Activated T-helper 17 cell treated with anti-CD3 and anti-CD28 coated beads, Interleukin-2, amount 50 U/mL, for 72 hours (primary cell): ENCODE data around the gene RGS7. TPM values are rescaled to one million over a fixed set of nuclear protein-coding genes. Genes with fewer than 3 reads are reported as not detected.
"Not testable (repeated sequence)": the region's sequence is repeated elsewhere in the genome, so short reads cannot be mapped to it uniquely, and the experiment has no call there.

Experiments used
- ATAC-seq: fragments of 150-1000 bp; cut with Tn5 transposase; replicated peaks from 2 replicates; pipeline ENCODE4 v1.10.0; 2021; ENCODE audit warnings: mild to moderate bottlenecking, moderate library complexity
- H3K27ac Mint-ChIP-seq: one replicate; pipeline ENCODE4 v1.8.0; 2022; ENCODE audit warnings: mixed read lengths
- H3K27me3 Mint-ChIP-seq: one replicate; pipeline ENCODE4 v1.8.0; 2022; ENCODE audit warnings: mixed read lengths
- H3K36me3 Mint-ChIP-seq: one replicate; pipeline ENCODE4 v1.8.0; 2022; ENCODE audit warnings: low read depth, mild to moderate bottlenecking, mixed read lengths
- H3K4me1 Mint-ChIP-seq: one replicate; pipeline ENCODE4 v1.8.0; 2022; ENCODE audit warnings: mixed read lengths
- H3K4me3 Mint-ChIP-seq: one replicate; pipeline ENCODE4 v1.8.0; 2022; ENCODE audit warnings: mild to moderate bottlenecking, mixed read lengths
- H3K9me3 Mint-ChIP-seq: one replicate; pipeline ENCODE4 v1.8.0; 2022; ENCODE audit warnings: mixed read lengths
- total RNA-seq, 2 donors: library from RNA; stranded (reverse); gene quantifications; one replicate each; pipeline ENCODE4 v1.2.3, GENCODE V29; 2022

RGS7 gene
- total RNA-seq, 2 donors from 2014 or later = not detected

DNA sequence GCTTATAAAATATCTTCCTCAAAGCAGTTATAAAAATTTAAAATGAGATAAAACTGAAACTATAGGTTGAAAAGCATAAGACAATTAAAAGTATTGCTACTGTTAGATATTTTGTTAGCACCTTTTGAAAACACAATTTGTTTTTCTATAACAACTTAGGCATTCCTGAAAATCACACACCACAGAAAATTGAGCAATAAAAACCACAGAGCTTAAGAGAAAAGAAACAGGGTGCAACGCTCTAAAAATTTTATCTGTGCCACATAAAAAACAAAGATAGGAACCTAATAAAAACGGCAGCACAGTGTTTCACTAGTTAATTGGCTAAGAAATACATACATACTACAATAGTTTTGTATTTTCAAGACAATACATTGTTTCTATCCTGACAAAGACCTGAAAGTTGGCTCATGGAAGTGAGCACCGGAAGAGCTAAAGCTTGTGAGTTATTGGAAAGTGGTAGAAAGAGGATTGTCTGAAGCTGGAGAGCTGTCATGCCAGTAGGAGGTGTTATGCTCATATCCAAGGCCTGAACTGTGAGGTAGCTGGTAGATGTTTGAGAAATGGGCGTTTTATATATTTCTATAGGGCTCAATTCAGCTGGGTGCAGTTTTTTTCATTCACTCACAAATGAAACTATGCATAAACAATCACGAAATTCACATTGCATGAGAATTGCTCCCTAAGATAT, 45.8 kb downstream of the RGS7 start:
- no peak for ATAC-seq
- H3K4me1 Mint-ChIP-seq = no peaks in the 10 kb centered on the region
- H3K9me3 Mint-ChIP-seq = peaks cover 5% of the 10 kb centered on the region
- no peak overlapping the region for H3K27ac Mint-ChIP-seq
- H3K27me3 Mint-ChIP-seq = no peaks in the 10 kb centered on the region
- no peaks in the 10 kb centered on the region for H3K36me3 Mint-ChIP-seq
- no peak overlapping the region for H3K4me3 Mint-ChIP-seq

DNA sequence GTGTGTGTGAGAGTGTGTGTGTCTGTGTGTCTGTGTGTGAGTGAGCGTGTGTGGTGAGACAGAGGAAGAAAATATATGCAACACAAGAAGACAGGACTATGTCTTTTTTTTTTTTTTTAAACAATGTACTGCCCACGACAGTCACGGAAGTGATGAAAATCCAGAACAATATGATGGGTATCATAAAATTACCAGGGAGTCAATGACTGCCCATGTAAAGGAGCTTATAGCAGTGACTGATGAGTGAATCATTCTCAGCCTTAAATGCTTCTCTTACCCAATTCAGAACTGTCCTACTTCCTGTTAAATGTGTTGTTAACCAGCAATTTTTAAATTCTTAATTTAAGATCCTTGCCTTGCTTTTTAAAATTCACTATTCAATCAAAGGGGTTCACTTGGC, 46.6 kb downstream of the RGS7 start:
- no peak overlapping the region for H3K4me3 Mint-ChIP-seq
- ATAC-seq = no peak
- H3K4me1 Mint-ChIP-seq = no peaks in the 10 kb centered on the region
- no peaks in the 10 kb centered on the region for H3K27me3 Mint-ChIP-seq
- peaks cover 5% of the 10 kb centered on the region for H3K9me3 Mint-ChIP-seq
- no peak overlapping the region for H3K27ac Mint-ChIP-seq
- H3K36me3 Mint-ChIP-seq = no peaks in the 10 kb centered on the region

DNA sequence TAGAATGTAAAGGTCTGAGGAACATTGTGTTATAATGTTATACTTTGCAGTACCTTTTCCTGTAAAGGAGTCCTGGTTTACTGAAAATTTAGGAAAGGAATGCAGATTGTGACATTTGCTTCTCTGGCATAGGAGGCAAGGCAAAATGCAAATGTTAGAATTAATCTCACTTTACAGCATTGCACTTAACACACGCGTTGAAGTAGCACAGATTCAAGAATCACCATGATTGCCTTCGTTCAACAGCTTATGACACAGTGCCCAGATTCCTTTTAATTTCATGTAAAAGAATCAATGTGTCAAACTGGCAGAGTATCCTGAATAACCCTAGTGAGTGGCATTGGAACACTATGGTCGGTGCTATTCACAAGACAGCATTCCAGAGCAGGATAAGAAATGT, 47.4 kb downstream of the RGS7 start:
- ATAC-seq = no peak
- no peak overlapping the region for H3K4me3 Mint-ChIP-seq
- no peak overlapping the region for H3K27ac Mint-ChIP-seq
- H3K4me1 Mint-ChIP-seq = no peaks in the 10 kb centered on the region
- peaks cover 5% of the 10 kb centered on the region for H3K9me3 Mint-ChIP-seq
- no peaks in the 10 kb centered on the region for H3K36me3 Mint-ChIP-seq
- H3K27me3 Mint-ChIP-seq = no peaks in the 10 kb centered on the region

DNA sequence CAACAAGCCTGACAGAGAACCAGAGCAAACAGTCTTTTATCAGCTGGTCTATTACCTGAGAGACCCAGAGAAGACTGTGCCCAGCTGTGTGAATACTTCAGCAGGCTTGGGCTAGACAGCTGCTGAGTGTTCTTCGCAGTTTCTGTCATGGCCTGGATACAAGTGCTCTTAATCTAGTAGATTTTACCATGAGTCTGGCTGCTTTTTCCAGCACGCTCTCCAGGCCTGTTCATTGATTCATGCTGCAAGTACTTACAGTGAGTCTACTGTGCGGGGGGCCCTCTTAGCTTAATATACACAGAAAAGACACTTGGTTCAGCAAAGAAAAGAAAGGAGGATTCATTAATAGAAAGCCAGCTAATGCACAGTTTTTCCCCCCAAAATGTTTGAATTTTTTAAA, 48.5 kb downstream of the RGS7 start:
- no peaks in the 10 kb centered on the region for H3K27me3 Mint-ChIP-seq
- ATAC-seq = no peak
- no peaks in the 10 kb centered on the region for H3K36me3 Mint-ChIP-seq
- H3K9me3 Mint-ChIP-seq = peaks cover 9% of the 10 kb centered on the region
- no peaks in the 10 kb centered on the region for H3K4me1 Mint-ChIP-seq
- no peak overlapping the region for H3K27ac Mint-ChIP-seq
- no peak overlapping the region for H3K4me3 Mint-ChIP-seq

DNA sequence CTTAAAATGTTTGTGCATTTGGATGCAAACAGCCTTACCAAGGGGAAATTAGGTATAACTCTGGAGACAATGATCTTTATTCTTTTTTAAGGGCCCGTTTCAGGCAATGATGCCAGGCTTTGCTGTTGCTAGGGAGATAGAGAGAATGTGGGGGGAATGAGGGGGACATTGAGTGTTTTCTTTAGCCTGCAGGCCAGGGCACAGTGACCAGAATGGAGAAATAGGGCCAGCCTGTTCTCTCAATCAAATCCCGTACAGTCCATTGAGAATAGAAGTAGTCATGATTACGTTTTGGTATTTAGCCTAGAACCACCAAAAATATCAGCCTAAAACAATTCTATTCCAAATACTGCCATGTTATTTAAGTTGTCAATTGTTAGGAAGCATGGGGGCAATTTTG, 49.0 kb downstream of the RGS7 start:
- H3K36me3 Mint-ChIP-seq = no peaks in the 10 kb centered on the region
- peaks cover 10% of the 10 kb centered on the region for H3K9me3 Mint-ChIP-seq
- H3K4me3 Mint-ChIP-seq = no peak overlapping the region
- H3K27me3 Mint-ChIP-seq = no peaks in the 10 kb centered on the region
- no peak overlapping the region for H3K27ac Mint-ChIP-seq
- no peak for ATAC-seq
- H3K4me1 Mint-ChIP-seq = no peaks in the 10 kb centered on the region

DNA sequence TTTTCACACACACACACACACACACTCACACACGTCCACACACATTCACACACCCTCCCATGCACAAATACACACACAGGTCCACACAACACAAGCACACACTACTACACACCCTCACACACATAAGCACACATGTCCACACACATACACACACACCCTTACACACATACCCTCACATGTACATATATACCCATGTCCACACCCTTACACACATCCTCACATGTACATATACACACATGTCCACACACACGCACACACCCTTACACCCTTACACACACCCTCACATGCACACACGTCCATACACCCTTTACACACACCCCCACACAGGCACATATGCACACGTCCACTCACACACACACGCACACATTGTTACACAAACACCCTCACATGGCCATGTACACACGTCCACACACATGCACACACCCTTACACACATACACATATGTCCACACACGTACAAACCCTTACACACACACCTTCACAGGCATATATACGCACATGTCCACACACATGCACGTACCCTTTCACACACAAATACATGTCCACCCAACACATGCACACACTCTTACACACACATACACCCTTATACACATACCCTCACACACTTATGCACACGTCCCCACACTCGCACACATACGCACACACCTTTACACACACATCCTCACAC, 50.7 kb downstream of the RGS7 start:
- no peak for ATAC-seq
- H3K4me3 Mint-ChIP-seq = no peak overlapping the region
- H3K27ac Mint-ChIP-seq = no peak overlapping the region
- H3K4me1 Mint-ChIP-seq = no peaks in the 10 kb centered on the region
- peaks cover 14% of the 10 kb centered on the region for H3K9me3 Mint-ChIP-seq
- no peaks in the 10 kb centered on the region for H3K36me3 Mint-ChIP-seq
- H3K27me3 Mint-ChIP-seq = no peaks in the 10 kb centered on the region

DNA sequence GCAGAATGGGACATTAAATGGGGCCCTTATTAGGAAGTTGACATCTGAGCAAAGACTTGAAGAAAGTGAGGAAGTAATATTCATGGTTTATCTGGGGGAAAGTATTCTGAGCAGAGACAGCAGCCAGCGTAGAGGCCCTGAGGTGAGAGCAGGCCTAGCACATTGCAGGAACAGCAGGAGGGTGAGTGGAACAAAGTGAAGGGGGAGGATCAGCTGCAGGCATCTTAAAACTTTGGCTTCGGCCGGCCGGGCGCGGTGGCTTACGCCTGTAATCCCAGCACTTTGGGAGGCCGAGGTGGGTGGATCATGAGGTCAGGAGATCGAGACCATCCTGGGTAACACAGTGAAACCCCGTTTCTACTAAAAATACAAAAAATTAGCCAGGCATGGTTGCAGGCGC, 55.0 kb downstream of the RGS7 start:
- not testable (repeated sequence) for H3K27me3 Mint-ChIP-seq, H3K4me3 Mint-ChIP-seq, H3K4me1 Mint-ChIP-seq, H3K27ac Mint-ChIP-seq, ATAC-seq, H3K36me3 Mint-ChIP-seq
- H3K9me3 Mint-ChIP-seq = peaks cover 14% of the 10 kb centered on the region

DNA sequence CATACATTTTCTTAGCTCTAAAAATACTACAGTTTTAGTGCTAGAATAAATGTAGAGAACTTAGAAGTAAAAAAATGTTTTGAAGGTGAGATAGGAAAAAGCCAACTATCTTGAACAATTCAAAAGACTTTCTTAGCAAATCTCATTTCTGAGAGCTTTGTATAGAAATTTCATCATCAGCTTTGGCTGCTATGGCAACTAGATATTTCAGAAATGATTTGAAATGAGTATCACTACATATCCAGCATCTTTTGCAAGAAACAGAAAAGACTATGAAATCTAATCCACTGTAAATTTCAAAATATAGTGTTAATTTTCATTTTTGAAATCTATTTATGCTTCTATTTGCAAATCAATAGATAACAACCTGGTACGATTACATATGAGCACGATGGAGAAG, 57.7 kb downstream of the RGS7 start:
- ATAC-seq = no peak
- H3K4me1 Mint-ChIP-seq = no peaks in the 10 kb centered on the region
- H3K4me3 Mint-ChIP-seq = no peak overlapping the region
- H3K27me3 Mint-ChIP-seq = no peaks in the 10 kb centered on the region
- no peak overlapping the region for H3K27ac Mint-ChIP-seq
- peaks cover 13% of the 10 kb centered on the region for H3K9me3 Mint-ChIP-seq
- no peaks in the 10 kb centered on the region for H3K36me3 Mint-ChIP-seq

DNA sequence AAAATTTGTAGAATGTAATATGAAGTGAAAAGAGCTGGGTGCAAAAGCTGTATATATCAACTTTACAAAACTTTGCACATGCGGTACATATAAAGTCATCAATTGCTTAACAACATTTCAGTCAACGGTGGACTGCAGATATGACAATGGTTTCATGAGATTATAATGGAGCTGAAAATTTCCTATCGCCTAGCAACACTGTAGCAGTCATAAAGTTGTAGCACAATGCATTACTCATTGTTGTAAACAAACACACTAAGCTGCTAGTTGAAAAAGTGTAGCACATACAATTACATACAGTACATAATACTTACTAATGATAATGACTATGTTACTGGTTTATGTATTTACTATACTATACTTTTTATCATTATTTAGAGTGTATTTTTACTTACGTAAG, 64.0 kb downstream of the RGS7 start:
- no peaks in the 10 kb centered on the region for H3K4me1 Mint-ChIP-seq
- H3K36me3 Mint-ChIP-seq = no peaks in the 10 kb centered on the region
- H3K27ac Mint-ChIP-seq = no peak overlapping the region
- no peaks in the 10 kb centered on the region for H3K27me3 Mint-ChIP-seq
- H3K9me3 Mint-ChIP-seq = peaks cover 12% of the 10 kb centered on the region
- H3K4me3 Mint-ChIP-seq = no peak overlapping the region
- no peak for ATAC-seq

DNA sequence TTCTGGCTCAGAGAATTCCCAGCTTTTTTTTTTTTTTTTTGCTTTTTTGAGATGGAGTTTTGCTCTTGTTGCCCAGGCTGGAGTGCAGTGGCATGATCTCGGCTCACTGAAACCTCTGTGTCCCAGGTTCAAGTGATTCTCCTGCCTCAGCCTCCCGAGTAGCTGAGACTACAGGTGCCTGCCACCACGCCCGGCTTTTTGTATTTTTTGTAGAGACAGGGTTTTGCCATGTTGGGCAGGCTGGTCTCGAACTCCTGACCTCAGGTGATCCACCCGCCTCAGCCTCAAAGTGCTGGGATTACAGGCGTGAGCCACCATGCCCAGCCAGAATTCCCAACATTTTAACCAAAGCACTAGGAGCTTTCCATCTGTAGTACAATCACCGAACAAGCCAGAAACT, 65.5 kb downstream of the RGS7 start:
- H3K27ac Mint-ChIP-seq, H3K4me3 Mint-ChIP-seq, ATAC-seq, H3K4me1 Mint-ChIP-seq, H3K27me3 Mint-ChIP-seq, H3K36me3 Mint-ChIP-seq: not testable (repeated sequence)
- H3K9me3 Mint-ChIP-seq = peaks cover 16% of the 10 kb centered on the region

DNA sequence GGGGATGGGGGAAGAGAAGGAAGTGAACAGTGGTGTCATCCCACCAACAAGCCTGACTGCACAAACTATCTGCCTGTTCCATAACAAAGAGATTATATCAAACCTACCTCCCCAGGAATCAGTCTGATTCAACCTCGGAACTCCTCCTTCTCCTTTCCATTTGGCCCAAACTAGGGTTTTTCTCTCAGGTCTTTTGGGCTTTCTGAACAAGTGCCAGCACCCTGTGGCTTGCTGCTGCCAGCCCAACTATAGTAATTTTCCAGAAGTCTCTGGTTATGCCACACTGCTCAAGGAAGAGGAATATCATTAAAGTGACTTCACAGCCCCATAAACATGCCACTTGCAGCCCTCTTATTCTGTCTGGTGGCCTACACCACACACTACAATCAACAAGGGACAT, 70.5 kb downstream of the RGS7 start:
- Mint-ChIP-seq H3K27ac (no peak overlapping the region), H3K4me1 (no peaks in the 10 kb centered on the region), H3K4me3 (no peak overlapping the region), H3K9me3 (peaks cover 29% of the 10 kb centered on the region), H3K27me3 (no peaks in the 10 kb centered on the region), H3K36me3 (no peaks in the 10 kb centered on the region)
- ATAC-seq = no peak

DNA sequence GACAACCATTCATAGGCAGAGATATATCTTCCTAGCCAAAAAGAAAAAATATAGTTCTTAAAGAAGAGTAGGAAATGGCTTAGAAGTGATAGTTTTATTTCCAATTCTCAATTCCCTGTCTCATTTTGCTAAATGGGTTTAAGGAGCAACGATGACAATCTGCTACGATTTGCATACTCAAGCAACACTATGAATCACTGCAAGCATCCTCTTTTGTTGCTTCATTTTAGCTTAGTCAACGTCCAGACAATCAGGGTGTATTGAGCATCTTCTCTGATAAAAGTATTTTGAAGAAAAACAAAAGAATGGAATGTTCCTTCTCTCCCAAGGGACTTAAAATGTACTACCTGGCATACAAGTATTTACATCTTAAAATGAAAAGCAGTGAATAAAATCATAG, 80.6 kb downstream of the RGS7 start:
- H3K4me1 Mint-ChIP-seq = no peaks in the 10 kb centered on the region
- peaks cover 22% of the 10 kb centered on the region for H3K9me3 Mint-ChIP-seq

DNA sequence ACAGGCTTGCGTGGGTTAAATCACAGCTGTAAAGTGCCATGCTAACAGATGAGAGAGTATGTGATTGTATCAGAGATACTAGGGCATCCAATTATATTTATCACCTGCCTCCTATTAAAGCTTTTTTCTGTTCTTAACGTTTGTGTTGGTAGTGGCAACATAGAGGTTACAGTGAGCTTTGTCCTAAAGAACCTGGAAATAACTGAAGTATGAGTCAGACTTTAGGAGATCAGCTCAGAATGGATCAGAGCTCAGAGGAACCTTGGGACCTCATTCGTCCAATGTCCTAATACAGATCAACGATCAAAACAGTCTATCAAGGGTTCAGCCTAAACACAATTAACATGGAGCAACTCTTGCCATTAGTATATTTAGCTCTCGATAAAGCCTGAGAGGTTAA, 81.0 kb downstream of the RGS7 start:
- no peaks in the 10 kb centered on the region for H3K4me1 Mint-ChIP-seq

More for the DNA sequence above, 80.6 kb downstream of the RGS7 start:
- no peak for ATAC-seq
- Mint-ChIP-seq H3K4me3 (no peak overlapping the region), H3K27me3 (no peaks in the 10 kb centered on the region), H3K36me3 (no peaks in the 10 kb centered on the region), H3K27ac (no peak overlapping the region)

DNA sequence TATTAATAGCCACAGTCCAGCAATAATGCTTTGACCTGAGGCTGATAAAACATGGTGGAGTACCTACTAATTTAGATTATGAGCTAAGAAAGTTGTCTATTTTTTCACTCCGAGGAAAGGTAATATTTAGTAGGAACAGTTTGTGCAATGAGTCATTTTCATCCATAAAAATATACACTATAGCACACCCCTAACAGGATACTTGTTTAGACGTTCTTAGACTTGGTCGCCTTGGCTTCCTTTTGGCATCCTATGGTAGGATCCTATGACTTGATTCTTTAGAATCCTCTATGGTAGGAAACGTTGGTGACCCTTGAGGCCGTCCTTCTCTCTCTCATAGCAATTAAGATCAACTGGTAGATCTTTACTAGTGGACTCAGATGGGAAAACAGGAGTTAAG, 81.8 kb downstream of the RGS7 start:
- no peaks in the 10 kb centered on the region for H3K4me1 Mint-ChIP-seq
- H3K27ac Mint-ChIP-seq = no peak overlapping the region
- no peak for ATAC-seq
- peaks cover 22% of the 10 kb centered on the region for H3K9me3 Mint-ChIP-seq
- no peaks in the 10 kb centered on the region for H3K27me3 Mint-ChIP-seq
- H3K4me3 Mint-ChIP-seq = no peak overlapping the region
- no peaks in the 10 kb centered on the region for H3K36me3 Mint-ChIP-seq

More for the DNA sequence above, 81.0 kb downstream of the RGS7 start:
- Mint-ChIP-seq H3K4me3 (no peak overlapping the region), H3K9me3 (peaks cover 22% of the 10 kb centered on the region), H3K27me3 (no peaks in the 10 kb centered on the region), H3K36me3 (no peaks in the 10 kb centered on the region), H3K27ac (no peak overlapping the region)
- no peak for ATAC-seq

DNA sequence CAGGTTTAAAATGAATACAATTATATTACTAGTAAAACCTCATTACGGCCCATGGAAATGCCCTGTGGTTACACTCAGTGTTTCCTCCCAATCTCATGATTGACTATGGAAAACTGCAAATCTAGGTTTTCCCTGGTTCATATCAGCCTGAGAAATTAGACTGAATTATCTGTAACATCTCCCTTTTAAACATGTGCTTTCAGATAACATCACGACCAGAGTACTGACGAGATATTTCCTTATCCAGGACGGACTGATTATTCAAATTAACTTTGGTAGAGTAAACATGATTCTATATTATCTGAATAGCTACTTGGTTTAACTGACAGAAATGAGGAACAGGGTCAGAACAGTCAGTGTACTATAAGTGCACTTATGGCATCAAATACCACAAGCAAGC, 82.3 kb downstream of the RGS7 start:
- H3K4me1 Mint-ChIP-seq = no peaks in the 10 kb centered on the region
- H3K27ac Mint-ChIP-seq = no peak overlapping the region
- H3K9me3 Mint-ChIP-seq = peaks cover 22% of the 10 kb centered on the region
- H3K27me3 Mint-ChIP-seq = no peaks in the 10 kb centered on the region
- H3K4me3 Mint-ChIP-seq = no peak overlapping the region
- no peaks in the 10 kb centered on the region for H3K36me3 Mint-ChIP-seq
- no peak for ATAC-seq
